Calu3 (cell line): ENCODE measurements around the gene SLC38A1. TPM values are rescaled to one million over a fixed set of nuclear protein-coding genes. Genes with fewer than 3 reads are reported as not detected.

Experiments used
- BruUV-seq: library from RNA; stranded (reverse); fragments of 400-500 nt; replicated peaks from 2 replicates; lab custom pipeline; 2021; lab: Mats Ljungman, UMichigan
- CTCF ChIA-PET: fragments of 300-600 bp; sonication (Branson Sonifier 250); formaldehyde crosslinking; loops from one replicate; lab custom pipeline; 2022; ENCODE audit warnings: antibody characterized with exemption; lab: Charles Lee
- DNase-seq: peaks from one replicate; pipeline ENCODE4 v3.0.0; 2022
- H3K27ac Mint-ChIP-seq: one replicate; pipeline ENCODE4 v1.8.0; 2022; ENCODE audit warnings: mixed read lengths; ENCODE audit not compliant: unreplicated experiment
- H3K27me3 Mint-ChIP-seq: one replicate; pipeline ENCODE4 v1.8.0; 2022; ENCODE audit warnings: mixed read lengths; ENCODE audit not compliant: unreplicated experiment
- H3K36me3 Mint-ChIP-seq: one replicate; pipeline ENCODE4 v1.8.0; 2022; ENCODE audit warnings: mild to moderate bottlenecking, moderate library complexity, mixed read lengths; ENCODE audit not compliant: insufficient read depth, unreplicated experiment
- H3K4me1 Mint-ChIP-seq: one replicate; pipeline ENCODE4 v1.8.0; 2022; ENCODE audit warnings: mild to moderate bottlenecking, low read depth, mixed read lengths; ENCODE audit not compliant: unreplicated experiment
- H3K4me3 Mint-ChIP-seq: one replicate; pipeline ENCODE4 v1.8.0; 2022; ENCODE audit warnings: mild to moderate bottlenecking, low read depth, moderate library complexity, mixed read lengths; ENCODE audit not compliant: unreplicated experiment
- H3K9me3 Mint-ChIP-seq: one replicate; pipeline ENCODE4 v1.8.0; 2022; ENCODE audit warnings: low read depth, mixed read lengths; ENCODE audit not compliant: unreplicated experiment
- intact Hi-C: fragments of 100-400 bp; cut with micrococcal nuclease; formaldehyde crosslinking; loops from one replicate; pipeline ENCODE4 v1.10.0; 2022; ENCODE audit not compliant: unreplicated experiment
- total RNA-seq: library from RNA; stranded (reverse); gene quantifications from 2 replicates; pipeline ENCODE4 v1.2.3, GENCODE V29; 2022
- TF ChIP-seq, protein P1 (sequence below): fragments of 200-600 bp; IDR thresholded peaks from one replicate; pipeline ENCODE4 v1.8.0; 2022; ENCODE audit warnings: antibody characterized with exemption; ENCODE audit not compliant: unreplicated experiment

SLC38A1 gene
- total RNA-seq, 1 experiment from 2014 or later: 132 TPM

DNA sequence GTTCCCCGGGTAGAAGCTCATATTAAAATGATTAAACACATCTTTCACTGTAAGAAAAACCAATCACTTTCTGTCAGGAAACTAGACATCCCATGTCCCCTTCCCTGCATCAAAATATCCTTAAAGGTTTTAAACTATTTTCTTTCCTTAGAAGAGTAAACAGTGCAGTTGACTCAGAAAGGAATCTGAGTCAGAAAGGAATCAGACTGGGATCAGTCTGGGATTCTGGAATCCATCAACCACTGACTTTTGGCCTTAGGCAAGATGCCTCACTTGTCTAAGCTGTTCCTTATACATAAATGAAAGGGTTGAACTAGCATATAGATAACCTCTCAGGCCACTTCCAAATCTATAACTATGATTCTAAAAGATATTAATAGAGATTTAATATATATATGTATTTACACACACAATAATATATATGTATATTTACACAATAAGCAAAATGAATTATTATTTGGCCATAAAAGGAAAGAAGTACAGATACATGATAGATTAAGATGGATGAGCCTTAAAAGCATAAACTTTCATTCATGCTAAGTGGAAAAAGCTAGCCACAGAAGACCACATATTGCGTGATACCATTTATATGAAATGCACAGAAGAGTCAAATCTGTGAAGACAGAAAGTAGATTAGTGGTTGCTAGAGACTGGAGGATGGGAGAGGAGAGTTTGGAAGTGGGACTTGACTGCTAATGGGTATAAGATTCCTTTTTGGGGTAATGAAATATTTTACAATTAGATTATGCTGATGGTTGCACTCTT lies 114.4 kb downstream of the SLC38A1 start:
- Mint-ChIP-seq H3K9me3 (no peaks in the 10 kb centered on the region), H3K36me3 (no peaks in the 10 kb centered on the region), H3K27ac (no peak overlapping the region), H3K4me3 (no peak overlapping the region), H3K27me3 (no peaks in the 10 kb centered on the region), H3K4me1 (peaks cover 8% of the 10 kb centered on the region)
- TF ChIP-seq, protein P1, sequence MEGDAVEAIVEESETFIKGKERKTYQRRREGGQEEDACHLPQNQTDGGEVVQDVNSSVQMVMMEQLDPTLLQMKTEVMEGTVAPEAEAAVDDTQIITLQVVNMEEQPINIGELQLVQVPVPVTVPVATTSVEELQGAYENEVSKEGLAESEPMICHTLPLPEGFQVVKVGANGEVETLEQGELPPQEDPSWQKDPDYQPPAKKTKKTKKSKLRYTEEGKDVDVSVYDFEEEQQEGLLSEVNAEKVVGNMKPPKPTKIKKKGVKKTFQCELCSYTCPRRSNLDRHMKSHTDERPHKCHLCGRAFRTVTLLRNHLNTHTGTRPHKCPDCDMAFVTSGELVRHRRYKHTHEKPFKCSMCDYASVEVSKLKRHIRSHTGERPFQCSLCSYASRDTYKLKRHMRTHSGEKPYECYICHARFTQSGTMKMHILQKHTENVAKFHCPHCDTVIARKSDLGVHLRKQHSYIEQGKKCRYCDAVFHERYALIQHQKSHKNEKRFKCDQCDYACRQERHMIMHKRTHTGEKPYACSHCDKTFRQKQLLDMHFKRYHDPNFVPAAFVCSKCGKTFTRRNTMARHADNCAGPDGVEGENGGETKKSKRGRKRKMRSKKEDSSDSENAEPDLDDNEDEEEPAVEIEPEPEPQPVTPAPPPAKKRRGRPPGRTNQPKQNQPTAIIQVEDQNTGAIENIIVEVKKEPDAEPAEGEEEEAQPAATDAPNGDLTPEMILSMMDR: no peak
- BruUV-seq: no TSS peak
- CTCF ChIA-PET: no interaction called here
- intact Hi-C loops: loop anchor here (5.0 to 10.0 kb wide), 2 partner anchors 780 to 868 kb away; no protein-coding TSS in a partner anchor
- no peak for DNase-seq

DNA sequence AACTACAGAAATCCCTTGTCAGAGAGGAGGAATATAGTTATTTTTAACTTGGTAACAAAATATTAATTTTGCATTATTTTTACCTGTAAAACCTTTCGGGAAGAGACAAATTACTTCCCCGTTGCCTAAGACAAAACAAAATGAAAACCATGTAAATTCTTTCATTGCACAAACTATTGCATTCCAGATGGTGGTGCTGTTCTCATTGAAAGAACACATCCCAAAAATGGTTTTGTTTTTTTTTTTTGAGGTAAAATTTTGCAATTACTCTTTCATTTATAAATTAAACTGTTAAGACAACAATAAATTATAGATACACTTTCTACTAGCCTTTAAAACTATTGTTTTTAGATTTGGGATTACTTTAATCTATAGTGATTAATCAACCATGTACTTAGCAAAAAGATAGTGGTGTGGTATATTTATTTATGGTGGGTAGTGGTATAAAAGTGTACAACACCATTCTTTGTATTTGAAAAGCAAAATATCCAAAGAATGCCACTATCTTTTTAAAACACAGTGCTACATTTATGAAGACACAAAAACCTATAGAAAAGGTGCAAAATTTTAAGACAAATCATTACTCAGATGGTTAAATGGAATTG lies 115.5 kb downstream of the SLC38A1 start:
- peaks cover 8% of the 10 kb centered on the region for H3K4me1 Mint-ChIP-seq
- H3K36me3 Mint-ChIP-seq: no peaks in the 10 kb centered on the region
- CTCF ChIA-PET: no interaction called here
- intact Hi-C loops: loop anchor here (5.0 to 10.0 kb wide), 2 partner anchors 781 to 869 kb away; no protein-coding TSS in a partner anchor
- no peak overlapping the region for H3K27ac Mint-ChIP-seq
- BruUV-seq: no TSS peak
- TF ChIP-seq, protein P1: peak; percentile 27
- H3K27me3 Mint-ChIP-seq: no peaks in the 10 kb centered on the region
- no peak overlapping the region for H3K4me3 Mint-ChIP-seq
- no peaks in the 10 kb centered on the region for H3K9me3 Mint-ChIP-seq
- DNase-seq: no peak

DNA sequence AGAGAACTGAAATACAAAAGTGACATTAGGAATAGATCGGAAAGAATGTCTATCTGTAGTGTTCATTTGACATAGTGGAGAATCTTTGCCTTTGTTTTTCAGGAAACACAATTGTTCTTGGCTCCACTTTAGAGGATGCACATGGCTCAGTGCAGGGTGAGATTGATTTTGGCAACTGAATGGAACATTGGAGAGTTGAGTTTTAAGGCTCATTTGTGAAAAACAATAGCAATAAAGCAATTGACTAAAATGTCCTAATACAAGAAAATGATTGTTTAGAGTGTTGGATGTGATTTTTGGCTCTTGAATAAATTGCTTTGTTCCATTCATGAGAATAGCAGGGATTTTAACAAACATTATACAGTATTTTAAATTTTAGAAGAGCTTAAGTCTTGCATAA lies 116.4 kb downstream of the SLC38A1 start:
- no peaks in the 10 kb centered on the region for H3K9me3 Mint-ChIP-seq
- no peak overlapping the region for H3K27ac Mint-ChIP-seq
- no peaks in the 10 kb centered on the region for H3K27me3 Mint-ChIP-seq
- CTCF ChIA-PET: no interaction called here
- peaks cover 8% of the 10 kb centered on the region for H3K4me1 Mint-ChIP-seq
- no TSS peak for BruUV-seq
- no peak overlapping the region for H3K4me3 Mint-ChIP-seq
- DNase-seq: no peak
- H3K36me3 Mint-ChIP-seq: no peaks in the 10 kb centered on the region
- intact Hi-C loops: loop anchor here (5.0 to 10.0 kb wide), 2 partner anchors 782 to 870 kb away; no protein-coding TSS in a partner anchor
- TF ChIP-seq, protein P1: no peak

DNA sequence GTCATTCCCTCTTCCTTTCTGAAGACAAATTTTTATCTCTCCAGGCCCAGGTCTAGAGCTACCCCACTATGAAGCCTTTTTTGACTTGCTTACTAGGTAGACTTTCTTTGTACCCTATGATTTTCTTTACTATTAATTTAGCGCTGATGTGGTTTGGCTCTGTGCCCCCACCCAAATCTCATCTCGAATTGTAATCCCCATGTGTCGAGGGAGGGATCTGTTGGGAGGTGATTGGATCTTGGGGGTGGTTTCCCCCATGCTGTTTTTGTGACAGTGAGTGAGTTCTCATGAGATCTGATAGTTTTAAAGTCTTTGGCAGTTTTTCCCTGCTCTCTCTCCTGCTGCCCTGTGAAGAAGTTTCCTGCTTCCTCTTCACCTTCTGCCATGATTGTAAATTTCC lies 118.1 kb downstream of the SLC38A1 start:
- intact Hi-C loops: loop anchor here (1.0 to 10.0 kb wide), 3 partner anchors 525 to 872 kb away; no protein-coding TSS in a partner anchor
- Mint-ChIP-seq H3K27ac (no peak overlapping the region), H3K36me3 (no peaks in the 10 kb centered on the region), H3K4me3 (no peak overlapping the region), H3K9me3 (no peaks in the 10 kb centered on the region), H3K27me3 (no peaks in the 10 kb centered on the region), H3K4me1 (peaks cover 8% of the 10 kb centered on the region)
- no TSS peak for BruUV-seq
- CTCF ChIA-PET: no interaction called here
- TF ChIP-seq, protein P1: no peak
- no peak for DNase-seq
